ENCODE results near the gene DLL4.

The DLL4 gene

GRCh38 chr15:40930430-40931299 is 1.5 kb downstream of the DLL4 start:
- H3K27ac ChIP-seq (ENCODE audit: low read depth, low read length): no peak overlapping the region
- peak overlapping the region; percentile 80 for H3K4me3 ChIP-seq (ENCODE audit: low read depth, low read length)
- peaks cover 98% of the 10 kb centered on the region for H3K27me3 ChIP-seq (ENCODE audit: control insufficient read depth, insufficient read depth, low read length)
- H3K4me1 ChIP-seq (ENCODE audit: control insufficient read depth, insufficient read depth, low read length): peaks cover 38% of the 10 kb centered on the region
- H3K36me3 ChIP-seq (ENCODE audit: control insufficient read depth, insufficient read depth, low read length): no peaks in the 10 kb centered on the region
- no peak overlapping the region for H3K9ac ChIP-seq (ENCODE audit: low read length)
- H3K9me3 ChIP-seq (ENCODE audit: control insufficient read depth, insufficient read depth, low read depth, low read length): no peaks in the 10 kb centered on the region

GRCh38 chr15:40931300-40932142 is 2.4 kb downstream of the DLL4 start:
- Histone ChIP-seq H3K27me3 (ENCODE audit: control insufficient read depth, insufficient read depth, low read length) (peaks cover 98% of the 10 kb centered on the region), H3K4me3 (ENCODE audit: low read depth, low read length) (no peak overlapping the region), H3K9ac (ENCODE audit: low read length) (no peak overlapping the region)

GRCh38 chr15:40932156-40932555 is 3.0 kb downstream of the DLL4 start:
- Histone ChIP-seq H3K4me1 (ENCODE audit: control insufficient read depth, insufficient read depth, low read length) (peaks cover 25% of the 10 kb centered on the region), H3K4me3 (ENCODE audit: low read depth, low read length) (no peak overlapping the region), H3K27me3 (ENCODE audit: control insufficient read depth, insufficient read depth, low read length) (peaks cover 97% of the 10 kb centered on the region), H3K36me3 (ENCODE audit: control insufficient read depth, insufficient read depth, low read length) (no peaks in the 10 kb centered on the region), H3K9me3 (ENCODE audit: control insufficient read depth, insufficient read depth, low read depth, low read length) (no peaks in the 10 kb centered on the region), H3K9ac (ENCODE audit: low read length) (no peak overlapping the region), H3K27ac (ENCODE audit: low read depth, low read length) (no peak overlapping the region)

More at GRCh38 chr15:40931300-40932142, 2.4 kb downstream of the DLL4 start:
- no peaks in the 10 kb centered on the region for H3K36me3 ChIP-seq (ENCODE audit: control insufficient read depth, insufficient read depth, low read length)
- H3K4me1 ChIP-seq (ENCODE audit: control insufficient read depth, insufficient read depth, low read length): peaks cover 31% of the 10 kb centered on the region
- no peaks in the 10 kb centered on the region for H3K9me3 ChIP-seq (ENCODE audit: control insufficient read depth, insufficient read depth, low read depth, low read length)
- H3K27ac ChIP-seq (ENCODE audit: low read depth, low read length): no peak overlapping the region

GRCh38 chr15:40932649-40933516 is 3.7 kb downstream of the DLL4 start:
- no peak overlapping the region for H3K4me3 ChIP-seq (ENCODE audit: low read depth, low read length)
- no peak overlapping the region for H3K9ac ChIP-seq (ENCODE audit: low read length)

GRCh38 chr15:40933517-40933902 is 4.4 kb downstream of the DLL4 start:
- H3K36me3 ChIP-seq (ENCODE audit: control insufficient read depth, insufficient read depth, low read length): no peaks in the 10 kb centered on the region
- H3K27me3 ChIP-seq (ENCODE audit: control insufficient read depth, insufficient read depth, low read length): peaks cover 91% of the 10 kb centered on the region
- no peak overlapping the region for H3K9ac ChIP-seq (ENCODE audit: low read length)
- peaks cover 20% of the 10 kb centered on the region for H3K4me1 ChIP-seq (ENCODE audit: control insufficient read depth, insufficient read depth, low read length)
- no peak overlapping the region for H3K27ac ChIP-seq (ENCODE audit: low read depth, low read length)
- no peak overlapping the region for H3K4me3 ChIP-seq (ENCODE audit: low read depth, low read length)
- H3K9me3 ChIP-seq (ENCODE audit: control insufficient read depth, insufficient read depth, low read depth, low read length): no peaks in the 10 kb centered on the region

More at GRCh38 chr15:40932649-40933516, 3.7 kb downstream of the DLL4 start:
- Histone ChIP-seq H3K27me3 (ENCODE audit: control insufficient read depth, insufficient read depth, low read length) (peaks cover 97% of the 10 kb centered on the region), H3K9me3 (ENCODE audit: control insufficient read depth, insufficient read depth, low read depth, low read length) (no peaks in the 10 kb centered on the region), H3K36me3 (ENCODE audit: control insufficient read depth, insufficient read depth, low read length) (no peaks in the 10 kb centered on the region), H3K27ac (ENCODE audit: low read depth, low read length) (no peak overlapping the region), H3K4me1 (ENCODE audit: control insufficient read depth, insufficient read depth, low read length) (peaks cover 22% of the 10 kb centered on the region)

GRCh38 chr15:40934457-40934856 is 5.3 kb downstream of the DLL4 start:
- Histone ChIP-seq H3K9me3 (ENCODE audit: control insufficient read depth, insufficient read depth, low read depth, low read length) (no peaks in the 10 kb centered on the region), H3K4me1 (ENCODE audit: control insufficient read depth, insufficient read depth, low read length) (peaks cover 15% of the 10 kb centered on the region), H3K27ac (ENCODE audit: low read depth, low read length) (no peak overlapping the region), H3K27me3 (ENCODE audit: control insufficient read depth, insufficient read depth, low read length) (peaks cover 81% of the 10 kb centered on the region), H3K9ac (ENCODE audit: low read length) (no peak overlapping the region), H3K4me3 (ENCODE audit: low read depth, low read length) (no peak overlapping the region), H3K36me3 (ENCODE audit: control insufficient read depth, insufficient read depth, low read length) (no peaks in the 10 kb centered on the region)

- Histone ChIP-seq H3K27me3 (ENCODE audit: control insufficient read depth, insufficient read depth, low read length) (peaks cover 81% of the 10 kb centered on the region), H3K9me3 (ENCODE audit: control insufficient read depth, insufficient read depth, low read depth, low read length) (no peaks in the 10 kb centered on the region), H3K9ac (ENCODE audit: low read length) (no peak overlapping the region), H3K4me3 (ENCODE audit: low read depth, low read length) (no peak overlapping the region), H3K36me3 (ENCODE audit: control insufficient read depth, insufficient read depth, low read length) (no peaks in the 10 kb centered on the region), H3K4me1 (ENCODE audit: control insufficient read depth, insufficient read depth, low read length) (peaks cover 15% of the 10 kb centered on the region), H3K27ac (ENCODE audit: low read depth, low read length) (no peak overlapping the region)
These were observed 7.1 kb downstream of the DLL4 start for GRCh38 chr15:40936234-40936708.

GRCh38 chr15:40936709-40937666 is 7.8 kb downstream of the DLL4 start:
- peaks cover 16% of the 10 kb centered on the region for H3K4me1 ChIP-seq (ENCODE audit: control insufficient read depth, insufficient read depth, low read length)
- no peak overlapping the region for H3K4me3 ChIP-seq (ENCODE audit: low read depth, low read length)
- no peak overlapping the region for H3K27ac ChIP-seq (ENCODE audit: low read depth, low read length)
- no peaks in the 10 kb centered on the region for H3K9me3 ChIP-seq (ENCODE audit: control insufficient read depth, insufficient read depth, low read depth, low read length)
- no peak overlapping the region for H3K9ac ChIP-seq (ENCODE audit: low read length)
- no peaks in the 10 kb centered on the region for H3K36me3 ChIP-seq (ENCODE audit: control insufficient read depth, insufficient read depth, low read length)
- peaks cover 77% of the 10 kb centered on the region for H3K27me3 ChIP-seq (ENCODE audit: control insufficient read depth, insufficient read depth, low read length)

GRCh38 chr15:40937762-40938535 is 8.8 kb downstream of the DLL4 start:
- H3K27me3 ChIP-seq (ENCODE audit: control insufficient read depth, insufficient read depth, low read length): peaks cover 77% of the 10 kb centered on the region
- peaks cover 24% of the 10 kb centered on the region for H3K4me1 ChIP-seq (ENCODE audit: control insufficient read depth, insufficient read depth, low read length)
- no peak overlapping the region for H3K4me3 ChIP-seq (ENCODE audit: low read depth, low read length)
- H3K27ac ChIP-seq (ENCODE audit: low read depth, low read length): no peak overlapping the region
- no peak overlapping the region for H3K9ac ChIP-seq (ENCODE audit: low read length)
- H3K36me3 ChIP-seq (ENCODE audit: control insufficient read depth, insufficient read depth, low read length): no peaks in the 10 kb centered on the region
- H3K9me3 ChIP-seq (ENCODE audit: control insufficient read depth, insufficient read depth, low read depth, low read length): no peaks in the 10 kb centered on the region

All from HUES6 (cell line).